ENCODE data around the gene RPL10.
"Not testable (repeated sequence)": the region's sequence is repeated elsewhere in the genome, so short reads cannot be mapped to it uniquely, and the experiment has no call there.

Gene RPL10

GRCh38 chrX:154378059-154378798 is 19.9 kb upstream of the RPL10 start:
- peak in 1 of 2 donors; percentile 51 for DNase-seq

GRCh38 chrX:154378799-154379568 is 19.2 kb upstream of the RPL10 start, which contains the start of gene EMD:
Gene EMD (plus strand): TSS chrX:154379295. CDS start chrX:154379485, 190 bp downstream.
- peak; percentile 97 to 99 for DNase-seq

- DNase-seq, result no peak
Observed at GRCh38 chrX:154379569-154379951, 18.6 kb upstream of the RPL10 start.

GRCh38 chrX:154380153-154380552 is 18.0 kb upstream of the RPL10 start:
- DNase-seq, result no peak

- DNase-seq, result no peak
Observed at GRCh38 chrX:154380787-154381186, 17.4 kb upstream of the RPL10 start.

- no peak for DNase-seq
Observed at GRCh38 chrX:154381271-154381670, 16.9 kb upstream of the RPL10 start.

GRCh38 chrX:154382483-154383069 is 15.6 kb upstream of the RPL10 start:
- DNase-seq, result no peak

GRCh38 chrX:154383359-154384283 is 14.6 kb upstream of the RPL10 start:
- no peak for DNase-seq

GRCh38 chrX:154384284-154384892 is 13.8 kb upstream of the RPL10 start:
- DNase-seq, result peak in 1 of 2 donors; percentile 0

GRCh38 chrX:154388094-154388493 is 10.1 kb upstream of the RPL10 start:
- not testable (repeated sequence) for DNase-seq

GRCh38 chrX:154388649-154389048 is 9.5 kb upstream of the RPL10 start:
- not testable (repeated sequence) for DNase-seq

GRCh38 chrX:154389812-154390747 is 8.1 kb upstream of the RPL10 start:
- peak in 1 of 2 donors; percentile 44 for DNase-seq

- DNase-seq, result not testable (repeated sequence)
Observed at GRCh38 chrX:154396363-154396762, 1.8 kb upstream of the RPL10 start.

- DNase-seq, result peak; percentile 62 to 74
Observed at GRCh38 chrX:154396973-154397887, 947 bp upstream of the RPL10 start.

- peak; percentile 85 to 86 for DNase-seq
Observed at GRCh38 chrX:154398668-154399526, 720 bp downstream of the RPL10 start.

- DNase-seq, result peak; percentile 30 to 54
Observed at GRCh38 chrX:154399527-154400368, 1.6 kb downstream of the RPL10 start.

GRCh38 chrX:154400369-154400817 is 2.2 kb downstream of the RPL10 start:
- not testable (repeated sequence) for DNase-seq
